SK-MEL-5 (cell line): ENCODE results near the gene BCL2. TPM values are rescaled to one million over a fixed set of nuclear protein-coding genes. Genes with fewer than 3 reads are reported as not detected.

Experiments
- DNase-seq: peaks from one replicate; pipeline ENCODE4 v3.0.0-alpha.2; 2016; ENCODE audit warnings: low read depth, low spot score
- in situ Hi-C: cut with HindIII; loops from 2 replicates; pipeline ENCODE4 v1.10.0; 2016; ENCODE audit warnings: low sequenced_read_pairs, high pct_unique_total_duplicates, low pct_unique_long_range_greater_than_20kb
- total RNA-seq: library from RNA; depleted of rRNA; stranded (reverse); fragments of >200 nt; shearing (Covaris generic); gene quantifications from 2 replicates; pipeline ENCODE4 v1.2.3, GENCODE V29; 2014

BCL2 gene
- total RNA-seq, 1 experiment from 2014 or later = 9.2 TPM

DNA sequence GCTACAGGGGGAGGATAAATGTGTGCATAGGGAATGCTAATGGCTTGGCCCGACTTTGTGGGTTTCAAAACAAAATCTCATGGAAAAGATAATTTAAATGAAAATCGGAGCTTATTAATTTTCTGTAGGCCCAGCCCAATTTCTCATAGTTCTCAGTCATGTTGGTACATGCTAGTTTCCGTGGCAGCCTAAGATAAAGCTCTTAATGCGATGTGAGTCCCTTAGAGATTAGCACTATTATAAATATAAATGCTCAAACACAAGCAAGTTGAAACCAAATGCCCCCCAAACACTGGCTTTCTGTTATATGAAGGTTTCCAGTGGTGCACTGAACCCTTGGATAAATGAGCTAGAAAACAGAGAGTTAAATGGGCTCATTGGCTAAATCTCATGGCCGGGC is 168.0 kb downstream of the BCL2 start:
- no peak for DNase-seq
- in situ Hi-C loops = no loop called here

DNA sequence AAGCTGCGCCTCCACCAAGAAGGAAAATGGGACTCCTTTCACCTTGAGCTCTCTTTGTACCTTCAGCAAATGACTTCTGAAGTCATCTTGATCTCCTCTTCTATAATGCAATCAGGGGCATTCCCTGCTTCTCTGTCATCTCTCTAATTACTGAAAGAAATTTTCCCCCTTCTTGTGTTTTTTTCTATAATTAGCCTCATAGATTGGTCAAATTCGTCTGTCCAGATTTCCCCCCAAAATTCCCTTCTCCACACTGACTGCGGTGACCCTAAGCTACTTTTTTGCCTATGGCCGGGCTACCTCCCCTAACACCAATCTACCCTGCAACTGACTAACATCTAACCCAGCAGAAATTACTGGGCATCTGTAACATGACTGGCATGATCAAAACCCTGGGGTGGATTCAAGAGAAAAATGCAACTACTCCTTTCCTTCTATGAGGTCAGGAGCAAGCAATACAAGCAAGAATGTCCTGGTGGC is 168.6 kb downstream of the BCL2 start:
- in situ Hi-C loops = no loop called here
- no peak for DNase-seq

DNA sequence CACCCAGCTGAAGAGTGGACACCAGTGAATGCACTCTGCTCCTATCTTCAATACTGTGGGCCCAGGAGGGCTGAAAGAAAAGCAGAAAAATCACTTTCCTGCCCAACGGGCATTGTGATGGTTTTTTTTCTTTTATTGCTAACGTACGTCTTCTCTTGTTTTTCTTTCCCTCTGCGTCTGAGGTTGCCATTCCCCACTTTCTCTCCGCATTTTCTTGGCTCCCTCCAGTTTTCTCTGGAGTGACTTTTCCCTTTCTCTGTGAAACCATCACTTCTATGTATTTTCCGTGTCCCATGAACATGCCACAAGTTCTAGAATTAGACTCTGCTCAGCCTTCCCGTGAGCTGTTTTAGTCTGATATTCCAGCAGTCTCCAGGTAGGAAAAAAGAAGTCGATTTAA is 169.2 kb downstream of the BCL2 start:
- in situ Hi-C loops = no loop called here
- DNase-seq = no peak

DNA sequence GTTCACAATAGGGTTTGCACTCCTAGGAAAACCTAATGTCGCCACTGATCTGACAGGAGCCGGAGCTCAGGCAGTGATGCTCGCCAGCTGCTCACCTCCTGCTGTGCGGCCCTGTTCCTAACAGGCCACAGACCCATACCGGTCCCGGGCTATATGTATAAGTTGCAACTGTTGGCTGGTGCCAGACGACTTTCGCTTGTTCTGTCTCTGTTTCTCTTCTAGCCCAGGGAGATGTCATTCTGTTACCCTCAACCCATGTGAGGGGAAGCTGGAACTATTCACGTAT is 170.3 kb downstream of the BCL2 start:
- in situ Hi-C loops = no loop called here
- DNase-seq = no peak

DNA sequence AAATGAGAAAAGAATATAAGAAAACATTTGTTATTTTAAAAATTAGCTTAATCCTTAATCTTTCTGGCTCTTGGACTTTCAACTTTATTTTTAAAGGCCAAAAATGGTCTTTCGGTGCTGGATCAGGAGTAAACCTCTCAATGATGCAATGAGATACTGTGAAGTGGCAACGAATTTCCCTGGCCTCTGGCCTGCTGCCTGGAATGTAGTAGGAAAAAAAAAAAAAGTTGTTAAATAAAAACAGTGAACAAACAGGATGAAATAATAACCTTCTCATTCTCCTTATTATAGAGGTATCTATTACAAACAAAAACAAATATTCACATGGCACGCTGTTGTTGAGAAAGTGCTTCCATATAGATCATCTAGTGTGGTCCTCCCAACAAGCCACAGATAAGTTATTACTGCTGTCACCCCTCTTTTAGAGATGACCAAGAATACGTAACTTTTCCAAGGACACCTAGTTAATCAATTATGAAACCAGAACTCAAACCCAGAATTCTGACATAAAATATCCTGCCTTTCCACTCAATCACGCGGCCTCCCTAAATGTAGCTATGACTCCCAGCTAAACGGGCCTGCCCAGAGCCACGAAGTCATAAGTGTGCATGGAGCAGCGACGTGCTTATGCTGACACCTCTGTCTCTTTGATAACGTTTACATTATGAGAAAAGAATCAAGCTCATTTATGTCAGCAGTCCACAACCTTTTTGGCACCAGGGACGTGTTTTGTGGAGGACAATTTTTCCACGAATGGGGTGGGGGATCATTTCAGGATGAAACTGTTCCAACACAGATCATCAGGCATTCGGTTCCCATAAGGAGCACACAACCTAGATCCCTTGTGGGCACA is 170.9 kb downstream of the BCL2 start:
- no peak for DNase-seq
- in situ Hi-C loops = no loop called here

DNA sequence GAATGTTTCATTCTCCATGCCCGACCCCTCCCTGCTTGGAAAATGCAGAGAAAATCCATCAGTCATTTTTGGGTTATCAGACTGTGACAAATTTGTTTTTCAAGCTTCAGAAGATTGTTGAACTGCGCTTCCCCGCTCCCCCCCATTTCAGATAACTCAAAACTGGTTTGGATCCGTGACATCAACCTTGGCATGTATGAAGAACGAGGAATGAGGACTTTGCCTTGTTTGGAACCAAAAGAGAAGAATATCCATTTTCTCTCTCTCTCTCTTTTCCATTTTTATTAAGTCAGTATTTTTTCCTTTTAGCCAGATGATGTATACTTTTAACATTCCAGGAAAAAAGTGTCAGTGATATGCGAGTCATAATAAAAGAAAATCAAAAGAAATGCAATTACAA is 171.6 kb downstream of the BCL2 start:
- no peak for DNase-seq
- in situ Hi-C loops = no loop called here

DNA sequence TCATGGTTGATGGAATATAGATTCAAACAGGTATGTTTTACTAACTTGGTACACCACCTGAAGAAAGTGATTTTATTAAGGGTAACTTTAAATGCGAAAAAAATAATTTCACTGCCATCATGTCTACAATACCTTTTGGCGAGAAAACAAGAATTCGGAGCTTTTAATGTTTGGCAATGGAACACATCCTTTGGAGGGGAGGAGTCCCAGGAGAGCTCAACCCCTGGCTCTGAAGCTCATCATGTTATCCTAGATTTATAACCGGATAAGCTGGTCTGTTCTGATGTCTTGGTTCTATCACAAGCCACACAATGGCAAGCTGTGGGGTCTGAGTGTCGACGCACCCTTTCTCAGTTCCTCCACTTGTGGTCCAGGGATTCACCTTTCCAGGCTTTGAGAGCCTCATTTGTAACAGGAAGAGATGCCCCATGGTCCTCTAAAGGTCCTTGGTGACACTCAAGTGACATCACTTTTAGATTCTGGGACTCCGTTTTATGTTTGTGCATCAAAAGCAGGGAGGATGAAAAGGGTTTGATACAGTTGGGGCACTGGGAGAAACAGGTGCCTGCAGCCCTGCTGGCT is 172.7 kb downstream of the BCL2 start:
- in situ Hi-C loops = no loop called here
- DNase-seq = no peak

DNA sequence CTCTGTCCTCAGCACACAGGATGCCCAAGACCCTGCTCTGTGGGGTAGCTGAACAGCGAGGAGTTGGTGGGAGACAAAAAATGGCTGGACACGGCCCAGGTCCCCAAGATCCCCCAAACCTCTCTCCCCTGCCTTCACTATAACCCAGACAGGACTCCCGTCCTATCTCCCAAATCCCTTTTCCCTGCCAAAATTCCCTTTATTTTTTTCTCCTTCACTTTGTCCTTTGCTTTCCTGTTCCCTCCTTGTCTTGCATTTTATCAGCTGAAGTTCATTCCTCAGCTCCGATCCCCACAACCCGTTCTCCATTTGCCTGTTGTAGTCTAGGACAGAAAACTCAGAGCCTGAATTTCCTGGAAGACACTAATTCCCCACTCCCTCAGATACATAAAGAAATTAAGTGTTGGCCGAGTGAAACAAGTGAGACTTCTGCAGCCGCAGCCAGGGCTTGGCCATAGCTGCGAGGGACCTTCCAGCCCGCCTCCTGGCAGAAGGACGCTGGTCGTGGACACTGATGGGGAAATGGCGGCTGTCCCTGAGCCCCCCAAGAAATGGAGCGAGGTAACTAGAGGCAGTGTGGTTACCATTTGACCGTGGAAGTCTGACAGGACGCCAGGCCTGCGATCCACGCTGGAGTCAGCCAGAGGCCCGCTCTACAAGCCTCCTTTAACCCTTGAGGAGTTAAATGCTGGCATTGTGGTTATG is 173.6 kb downstream of the BCL2 start:
- in situ Hi-C loops = no loop called here
- DNase-seq = no peak

DNA sequence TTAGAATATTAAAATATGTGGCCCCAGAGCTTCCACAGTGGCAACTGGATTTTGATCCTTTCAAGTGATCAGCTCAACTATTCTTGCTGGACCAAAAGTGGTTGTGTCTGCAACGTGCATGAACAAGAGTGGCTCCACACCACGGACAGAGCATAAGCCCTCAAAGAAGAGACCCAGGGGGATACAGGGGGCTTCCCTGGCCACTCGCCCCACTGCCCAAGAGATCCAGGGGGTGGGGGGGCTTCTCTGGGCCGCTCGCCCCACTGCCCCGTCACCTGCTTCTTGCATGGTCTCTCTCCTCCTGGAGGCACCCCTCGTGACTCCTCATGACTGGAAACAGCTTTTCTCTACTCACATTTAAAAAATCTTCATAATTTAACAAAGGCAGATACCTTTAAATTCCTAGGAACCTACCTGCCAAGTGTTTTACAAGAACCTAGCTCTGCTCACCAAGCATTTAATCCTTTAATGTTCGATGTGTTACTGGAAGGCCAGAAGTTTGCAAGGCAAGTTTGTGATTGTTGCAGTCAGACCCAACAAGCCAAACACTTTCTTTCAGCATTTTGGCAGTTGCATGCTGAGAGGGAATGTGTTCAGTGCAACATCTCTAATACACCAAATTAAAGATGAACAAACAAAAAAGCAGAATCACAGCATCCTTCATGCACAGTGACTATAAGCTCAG is 174.3 kb downstream of the BCL2 start:
- in situ Hi-C loops = no loop called here
- DNase-seq = no peak

DNA sequence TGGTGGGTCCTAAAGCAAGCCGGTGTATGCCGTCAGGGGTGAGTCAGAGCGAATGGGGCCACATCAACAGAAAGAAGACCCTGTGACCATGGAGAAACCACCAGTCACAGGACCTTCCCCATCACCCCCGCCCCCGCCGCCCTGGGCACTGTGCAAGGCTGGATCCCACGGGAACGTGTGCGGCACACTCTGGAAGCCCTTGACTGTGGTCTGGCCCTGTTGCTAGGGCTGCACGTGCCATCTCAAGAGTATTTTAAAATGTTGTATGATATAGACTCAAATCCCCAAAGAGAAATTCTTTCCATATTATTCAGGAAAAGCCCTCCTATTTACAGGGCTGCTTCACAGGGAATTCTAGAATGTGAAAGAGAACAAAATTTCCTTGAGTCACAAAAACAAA is 174.8 kb downstream of the BCL2 start:
- in situ Hi-C loops = no loop called here

DNA sequence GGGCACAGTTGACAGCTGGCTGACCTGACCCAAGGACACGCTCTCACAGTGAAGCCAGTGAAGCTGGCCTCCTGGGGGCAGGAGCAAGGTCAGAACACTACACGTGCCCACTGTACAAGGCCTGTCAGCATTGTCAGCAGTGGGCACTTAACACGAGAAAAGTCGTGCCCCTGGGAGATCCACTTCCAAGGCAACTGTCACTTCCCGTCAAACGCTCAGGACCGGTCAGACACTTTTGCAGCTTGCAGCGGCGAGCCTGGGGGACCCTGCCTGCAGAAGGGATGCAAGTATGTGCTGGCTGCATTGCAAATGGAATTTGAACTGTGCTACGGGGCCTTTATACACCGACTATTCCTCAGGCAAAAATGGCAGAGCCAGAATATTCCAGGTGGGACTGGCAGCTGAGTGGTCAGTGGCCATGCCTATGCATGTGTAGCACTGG is 176.2 kb downstream of the BCL2 start:
- no peak for DNase-seq
- in situ Hi-C loops = no loop called here

More for the DNA sequence above, 174.8 kb downstream of the BCL2 start:
- no peak for DNase-seq

DNA sequence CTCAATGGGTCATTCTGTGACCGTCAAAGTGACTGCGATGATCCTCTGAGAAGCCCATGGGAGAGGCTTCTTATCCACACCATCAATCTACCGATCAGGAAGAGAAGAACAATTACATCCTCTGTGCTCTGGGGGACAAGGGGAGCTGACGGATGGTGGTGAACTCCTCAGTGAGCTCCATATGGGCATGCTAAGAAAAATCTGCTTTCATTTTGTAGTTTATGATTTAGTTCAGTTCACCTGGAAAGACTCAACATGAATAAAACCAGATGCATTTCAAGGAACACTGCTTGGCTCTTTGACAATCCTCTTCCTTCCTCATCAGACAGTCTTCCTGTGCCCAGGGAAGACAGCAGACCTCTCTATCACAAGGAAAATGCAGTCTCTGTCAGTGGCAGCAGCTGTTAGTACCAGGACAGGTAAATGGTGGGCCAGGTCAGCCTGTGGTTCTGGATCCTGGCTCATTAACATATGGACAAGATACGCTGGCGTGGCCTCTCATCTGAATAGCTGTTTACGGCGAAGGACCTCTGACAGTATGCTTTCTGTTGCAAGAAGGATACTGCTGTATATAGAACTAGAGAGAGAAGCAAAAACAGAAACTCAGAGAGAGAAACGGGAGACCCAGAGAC is 176.9 kb downstream of the BCL2 start:
- in situ Hi-C loops = no loop called here
- no peak for DNase-seq

DNA sequence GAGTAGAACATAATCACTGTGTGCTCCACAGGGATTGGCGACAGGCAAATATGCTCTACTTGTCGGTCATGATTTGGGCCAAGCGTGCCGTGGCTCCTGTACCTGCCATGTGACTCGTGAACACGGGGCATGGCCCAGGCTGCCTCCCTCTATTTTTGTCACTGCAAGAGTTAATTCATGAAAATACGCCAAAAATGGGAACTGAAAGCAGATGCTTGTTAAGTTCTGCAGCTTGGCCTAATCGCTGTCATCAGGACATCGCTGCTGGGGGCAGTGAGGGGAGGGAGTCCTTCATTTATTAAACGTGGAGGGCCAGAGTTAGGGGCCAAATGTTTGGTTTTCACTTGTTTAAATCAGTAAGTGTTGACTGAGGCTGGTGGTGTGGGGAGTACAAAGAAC is 177.8 kb downstream of the BCL2 start:
- no peak for DNase-seq
- in situ Hi-C loops = no loop called here

DNA sequence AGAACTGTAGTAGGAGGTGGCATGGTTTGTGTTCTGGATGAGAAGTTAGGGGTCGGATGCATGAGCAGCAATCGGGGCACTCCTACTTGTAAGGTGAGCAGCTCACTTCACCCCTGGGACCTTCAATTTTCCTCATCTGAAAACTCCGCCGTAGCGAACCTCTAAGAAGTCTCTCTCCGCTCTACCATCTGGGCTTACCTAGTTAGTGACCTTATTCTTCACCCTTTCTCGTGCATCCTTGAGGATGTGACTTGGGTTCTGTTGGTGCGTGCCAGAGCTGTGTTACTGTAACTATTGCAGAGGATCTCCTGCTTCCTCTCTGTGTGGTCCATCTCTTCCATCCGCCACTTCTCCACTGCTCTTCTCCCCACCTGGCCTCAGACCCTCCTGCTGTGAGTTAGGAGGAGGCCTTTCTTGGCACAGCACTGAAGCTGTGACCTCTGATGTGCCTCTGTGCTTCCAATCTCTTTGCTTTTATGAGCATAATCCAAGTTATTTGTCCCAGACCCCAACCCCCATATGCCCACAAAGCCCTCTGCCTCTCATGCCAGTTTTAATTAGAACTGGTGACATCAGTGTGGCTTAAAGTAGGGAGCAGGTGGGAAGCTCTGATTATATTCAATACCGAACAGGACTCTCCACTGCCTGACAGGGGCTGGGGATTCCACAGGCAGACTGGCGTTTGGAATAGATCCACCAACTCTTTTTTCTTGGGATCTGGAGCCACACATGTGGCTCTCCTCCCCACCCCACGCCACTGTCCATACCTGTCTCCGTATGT is 178.4 kb downstream of the BCL2 start:
- no peak for DNase-seq
- in situ Hi-C loops = no loop called here

DNA sequence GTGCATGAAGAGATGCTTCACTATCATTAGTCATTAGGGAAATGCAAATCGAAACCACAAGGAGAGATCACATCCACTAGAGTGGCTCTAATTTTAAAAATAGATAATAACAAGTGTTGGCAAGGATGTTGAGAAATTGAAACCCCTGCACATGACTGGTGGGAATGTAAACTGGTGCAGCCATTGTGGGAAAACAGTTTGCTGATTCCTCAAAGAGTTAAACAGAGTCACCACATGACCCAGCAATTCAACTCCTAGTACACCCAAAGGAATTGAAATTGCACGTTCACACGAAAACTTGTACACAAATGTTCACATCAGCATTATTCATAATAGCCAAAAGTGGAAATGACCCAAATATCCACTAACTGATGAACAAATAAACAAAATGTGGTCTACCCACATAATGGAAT is 179.5 kb downstream of the BCL2 start:
- in situ Hi-C loops = no loop called here
- no peak for DNase-seq

DNA sequence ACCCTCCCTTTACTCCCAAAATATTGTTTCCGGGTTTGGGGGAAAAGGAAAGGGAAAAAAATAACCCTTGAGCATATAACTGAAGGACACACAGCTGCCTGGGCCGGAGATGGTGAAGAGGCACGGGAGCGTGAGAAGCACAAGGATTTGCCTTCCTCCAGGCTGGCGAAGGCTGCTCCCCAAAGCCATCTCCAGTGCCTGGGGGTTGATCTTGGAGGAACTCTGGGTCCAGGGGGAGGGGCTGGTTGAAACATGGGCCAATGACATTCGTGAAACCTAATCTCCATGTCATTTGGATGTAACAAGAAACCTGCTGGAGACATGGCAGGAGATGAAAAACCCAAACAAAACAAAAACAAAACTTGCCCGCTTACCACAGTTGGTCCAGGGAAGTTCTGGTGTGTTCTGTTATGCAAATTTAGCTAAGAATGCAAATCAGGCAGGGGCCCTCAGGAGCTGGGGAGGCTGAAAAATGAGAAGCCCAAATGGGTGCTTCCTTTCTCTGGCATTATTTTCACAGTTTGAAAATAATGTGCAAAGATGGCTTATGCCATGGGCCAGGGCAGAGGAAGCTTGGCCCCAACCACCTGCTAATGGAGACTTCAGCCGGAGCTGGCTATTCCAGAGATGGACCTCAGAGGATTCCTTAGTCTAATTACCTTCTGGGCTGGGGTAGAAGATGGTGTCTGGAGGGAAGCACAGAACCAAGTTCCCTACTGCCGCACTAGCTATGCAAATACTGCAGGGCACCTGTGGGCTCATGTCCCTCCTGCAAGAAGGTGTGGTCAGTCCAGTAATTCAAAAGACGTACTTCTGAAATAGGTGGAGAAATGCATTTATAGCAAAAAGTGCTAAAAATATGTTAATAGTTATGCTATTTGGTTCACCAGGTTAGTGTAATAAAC is 180.9 kb downstream of the BCL2 start:
- in situ Hi-C loops = no loop called here
- no peak for DNase-seq
